Measurements from ENCODE around the gene CPLX3.

The CPLX3 gene

GRCh38 chr15:74868059-74868458, 41.6 kb downstream of the CPLX3 start:
- Histone ChIP-seq H3K27ac (ENCODE audit: low read depth, low read length, poor library complexity, severe bottlenecking) (no peak overlapping the region), H2AFZ (ENCODE audit: low read length) (no peak overlapping the region), H3K4me3 (ENCODE audit: low read depth, low read length, poor library complexity, severe bottlenecking) (no peak overlapping the region), H3K27me3 (ENCODE audit: insufficient read depth, low read length) (no peaks in the 10 kb centered on the region), H3K9ac (ENCODE audit: low read length) (no peak overlapping the region), H3K4me1 (ENCODE audit: insufficient read depth, low read length, severe bottlenecking) (peaks cover 33% of the 10 kb centered on the region), H3K79me2 (ENCODE audit: insufficient read depth, low read length) (peaks cover 40% of the 10 kb centered on the region), H3K9me3 (ENCODE audit: low read length) (peaks cover 9% of the 10 kb centered on the region), H3K36me3 (ENCODE audit: insufficient read depth, low read length) (peaks cover 36% of the 10 kb centered on the region), H3K4me2 (ENCODE audit: low read length) (no peak overlapping the region), H3F3A (ENCODE audit: insufficient read depth, low read length) (no peaks in the 10 kb centered on the region), H3K9me2 (ENCODE audit: low read depth, low read length) (no peaks in the 10 kb centered on the region), H4K20me1 (ENCODE audit: insufficient read depth, low read length) (no peaks in the 10 kb centered on the region)
- no peak for TF ChIP-seq EZH2 (IDR thresholded peaks at IDR 0.05; ENCODE audit: borderline replicate concordance, low read length)
- TF ChIP-seq, protein P1, sequence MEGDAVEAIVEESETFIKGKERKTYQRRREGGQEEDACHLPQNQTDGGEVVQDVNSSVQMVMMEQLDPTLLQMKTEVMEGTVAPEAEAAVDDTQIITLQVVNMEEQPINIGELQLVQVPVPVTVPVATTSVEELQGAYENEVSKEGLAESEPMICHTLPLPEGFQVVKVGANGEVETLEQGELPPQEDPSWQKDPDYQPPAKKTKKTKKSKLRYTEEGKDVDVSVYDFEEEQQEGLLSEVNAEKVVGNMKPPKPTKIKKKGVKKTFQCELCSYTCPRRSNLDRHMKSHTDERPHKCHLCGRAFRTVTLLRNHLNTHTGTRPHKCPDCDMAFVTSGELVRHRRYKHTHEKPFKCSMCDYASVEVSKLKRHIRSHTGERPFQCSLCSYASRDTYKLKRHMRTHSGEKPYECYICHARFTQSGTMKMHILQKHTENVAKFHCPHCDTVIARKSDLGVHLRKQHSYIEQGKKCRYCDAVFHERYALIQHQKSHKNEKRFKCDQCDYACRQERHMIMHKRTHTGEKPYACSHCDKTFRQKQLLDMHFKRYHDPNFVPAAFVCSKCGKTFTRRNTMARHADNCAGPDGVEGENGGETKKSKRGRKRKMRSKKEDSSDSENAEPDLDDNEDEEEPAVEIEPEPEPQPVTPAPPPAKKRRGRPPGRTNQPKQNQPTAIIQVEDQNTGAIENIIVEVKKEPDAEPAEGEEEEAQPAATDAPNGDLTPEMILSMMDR (IDR thresholded peaks at IDR 0.05; ENCODE audit: low read length) = no peak

- no peak for TF ChIP-seq EZH2 (IDR thresholded peaks at IDR 0.05; ENCODE audit: borderline replicate concordance, low read length)
- TF ChIP-seq, protein P1 (IDR thresholded peaks at IDR 0.05; ENCODE audit: low read length) = no peak
- Histone ChIP-seq H3K9me2 (ENCODE audit: low read depth, low read length) (no peaks in the 10 kb centered on the region), H3K4me1 (ENCODE audit: insufficient read depth, low read length, severe bottlenecking) (peaks cover 40% of the 10 kb centered on the region), H3K4me3 (ENCODE audit: low read depth, low read length, poor library complexity, severe bottlenecking) (no peak overlapping the region), H3F3A (ENCODE audit: insufficient read depth, low read length) (no peaks in the 10 kb centered on the region), H3K27me3 (ENCODE audit: insufficient read depth, low read length) (no peaks in the 10 kb centered on the region), H4K20me1 (ENCODE audit: insufficient read depth, low read length) (no peaks in the 10 kb centered on the region), H3K9ac (ENCODE audit: low read length) (no peak overlapping the region; the same call in 1 of the 2 replicates), H2AFZ (ENCODE audit: low read length) (no peak overlapping the region), H3K27ac (ENCODE audit: low read depth, low read length, poor library complexity, severe bottlenecking) (peak overlapping the region; percentile 77), H3K4me2 (ENCODE audit: low read length) (peak overlapping the region; percentile 18; the same call in 1 of the 2 replicates), H3K9me3 (ENCODE audit: low read length) (peaks cover 9% of the 10 kb centered on the region), H3K36me3 (ENCODE audit: insufficient read depth, low read length) (peaks cover 33% of the 10 kb centered on the region), H3K79me2 (ENCODE audit: insufficient read depth, low read length) (peaks cover 40% of the 10 kb centered on the region)
These were observed 42.9 kb downstream of the CPLX3 start for GRCh38 chr15:74869372-74869725.

- H3K4me3 ChIP-seq (ENCODE audit: low read depth, low read length, poor library complexity, severe bottlenecking) = peak overlapping the region; percentile 39
- TF ChIP-seq, protein P1 (IDR thresholded peaks at IDR 0.05; ENCODE audit: low read length) = no peak
- no peak for TF ChIP-seq EZH2 (IDR thresholded peaks at IDR 0.05; ENCODE audit: borderline replicate concordance, low read length)
- no peak overlapping the region for H2AFZ ChIP-seq (ENCODE audit: low read length)
- H3K9me3 ChIP-seq (ENCODE audit: low read length) = peaks cover 9% of the 10 kb centered on the region
- no peaks in the 10 kb centered on the region for H3F3A ChIP-seq (ENCODE audit: insufficient read depth, low read length)
- peaks cover 40% of the 10 kb centered on the region for H3K4me1 ChIP-seq (ENCODE audit: insufficient read depth, low read length, severe bottlenecking)
- H3K27ac ChIP-seq (ENCODE audit: low read depth, low read length, poor library complexity, severe bottlenecking) = peak overlapping the region; percentile 77
- peaks cover 40% of the 10 kb centered on the region for H3K79me2 ChIP-seq (ENCODE audit: insufficient read depth, low read length)
- peak overlapping the region; percentile 34; the same call in 1 of the 2 replicates for H3K9ac ChIP-seq (ENCODE audit: low read length)
- H4K20me1 ChIP-seq (ENCODE audit: insufficient read depth, low read length) = no peaks in the 10 kb centered on the region
- no peaks in the 10 kb centered on the region for H3K27me3 ChIP-seq (ENCODE audit: insufficient read depth, low read length)
- H3K9me2 ChIP-seq (ENCODE audit: low read depth, low read length) = no peaks in the 10 kb centered on the region
- peaks cover 31% of the 10 kb centered on the region for H3K36me3 ChIP-seq (ENCODE audit: insufficient read depth, low read length)
- peak overlapping the region; percentile 54; the same call in 1 of the 2 replicates for H3K4me2 ChIP-seq (ENCODE audit: low read length)
These were observed 43.4 kb downstream of the CPLX3 start for GRCh38 chr15:74869726-74870407.

All from OCI-LY1 (cell line).